Measurements from ENCODE around the gene TRAF7.

TRAF7 gene

GRCh38 chr16:2167068-2167638 lies 11.6 kb downstream of the TRAF7 start:
- no peak for DNase-seq

GRCh38 chr16:2170080-2170479 lies 14.5 kb downstream of the TRAF7 start:
- no peak for DNase-seq

- DNase-seq: no peak
Observed at GRCh38 chr16:2170587-2171435, 15.2 kb downstream of the TRAF7 start.

DNA sequence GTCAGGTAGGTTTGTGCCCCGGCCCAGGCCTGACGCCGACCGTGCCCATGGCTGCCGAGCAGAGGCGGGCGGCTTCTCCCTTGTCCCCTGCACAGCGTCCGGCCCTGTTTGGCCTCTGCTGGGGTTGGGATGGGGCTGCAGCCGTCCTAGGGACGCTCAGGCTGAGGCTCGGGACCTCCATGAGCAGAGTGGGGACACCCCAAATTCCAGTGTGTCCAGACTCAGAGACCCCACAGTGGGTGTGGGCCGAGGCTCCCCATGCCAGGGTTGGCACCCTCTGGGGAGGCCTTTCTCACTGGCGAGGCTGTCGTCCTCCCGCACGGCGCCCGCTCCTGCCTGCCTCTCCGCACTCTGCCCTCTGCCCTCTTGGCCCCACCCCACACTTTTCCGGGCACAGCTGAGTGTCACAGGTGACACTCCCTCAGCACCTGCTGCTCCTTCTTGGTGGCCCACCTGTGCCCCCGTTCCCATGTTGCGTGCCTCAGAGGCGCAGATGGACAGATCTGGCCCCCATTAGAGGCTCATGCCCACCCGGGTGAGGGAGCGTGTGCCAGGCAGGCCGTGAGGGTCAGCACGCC lies 16.1 kb downstream of the TRAF7 start:
- no peak for DNase-seq

DNA sequence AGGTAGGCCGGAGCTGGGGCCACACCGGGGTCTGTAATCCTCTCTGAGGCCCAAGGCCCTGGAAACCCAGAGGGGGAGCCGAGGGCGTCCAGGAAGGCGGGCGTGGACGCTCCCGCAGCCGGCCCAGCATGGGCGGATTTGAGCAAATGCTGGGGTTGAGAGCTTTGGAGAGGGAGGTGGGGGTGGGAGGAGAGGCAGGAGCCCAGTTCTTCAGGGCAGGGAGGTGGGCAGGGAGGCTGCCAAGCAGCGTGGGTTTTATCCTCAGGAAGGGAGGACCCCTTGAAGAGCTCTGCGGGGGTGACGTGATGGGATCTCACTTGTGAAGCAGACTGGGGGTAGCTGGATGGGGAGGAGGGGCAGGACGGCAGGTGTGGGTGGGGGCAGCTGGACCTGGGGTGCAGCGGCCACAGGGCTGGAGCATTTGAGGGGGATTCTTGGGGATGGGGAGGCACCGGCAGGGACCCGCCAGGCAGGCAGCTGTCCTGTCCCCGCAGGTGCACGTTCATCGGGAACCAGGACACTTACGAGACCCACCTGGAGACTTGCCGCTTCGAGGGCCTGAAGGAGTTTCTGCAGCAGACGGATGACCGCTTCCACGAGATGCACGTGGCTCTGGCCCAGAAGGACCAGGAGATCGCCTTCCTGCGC lies 17.2 kb downstream of the TRAF7 start:
- DNase-seq: no peak

GRCh38 chr16:2173366-2173765 lies 17.8 kb downstream of the TRAF7 start:
- no peak for DNase-seq

- no peak for DNase-seq
Observed at GRCh38 chr16:2173916-2174315, 18.3 kb downstream of the TRAF7 start.

DNA sequence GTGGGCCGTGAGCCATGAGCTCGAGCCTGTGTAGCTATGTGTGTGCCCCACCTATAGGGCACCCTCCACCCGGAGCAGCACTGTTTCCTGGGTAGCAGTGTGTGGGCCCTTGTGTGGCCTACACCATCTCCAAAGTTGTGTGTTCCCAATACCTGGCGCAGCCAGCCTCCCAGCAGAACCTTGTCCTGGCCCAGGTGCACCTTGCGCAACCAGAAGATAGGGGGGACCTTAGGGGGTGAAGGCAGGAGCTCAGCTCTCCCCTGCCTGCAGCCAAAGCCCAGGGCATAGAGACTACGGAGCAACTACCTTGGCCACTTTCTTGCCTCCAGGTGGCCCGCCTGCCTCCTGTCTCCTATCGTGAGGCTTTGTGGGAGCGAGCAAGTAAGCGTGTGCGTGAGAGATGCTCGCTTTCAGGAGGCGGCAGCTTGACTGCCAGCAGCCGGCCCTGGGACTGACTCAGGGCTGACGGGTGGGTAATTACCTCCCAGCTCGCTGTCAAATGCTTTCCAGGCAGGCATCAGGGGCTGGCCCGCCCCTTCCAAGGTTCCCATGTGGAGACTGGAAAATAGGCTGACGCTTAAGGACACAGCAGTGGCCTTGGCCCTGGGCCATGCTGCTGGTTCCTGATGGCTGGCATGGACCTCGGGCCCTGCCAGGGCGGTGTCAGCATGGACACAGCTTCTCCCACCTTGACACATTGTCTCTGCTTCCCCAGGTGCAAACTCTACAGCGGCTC lies 19.0 kb downstream of the TRAF7 start:
- DNase-seq: no peak

GRCh38 chr16:2175454-2175853 lies 19.9 kb downstream of the TRAF7 start:
- no peak for DNase-seq

GRCh38 chr16:2176047-2176446 lies 20.5 kb downstream of the TRAF7 start:
- DNase-seq: no peak

GRCh38 chr16:2177101-2177500 lies 21.5 kb downstream of the TRAF7 start:
- DNase-seq: no peak

GRCh38 chr16:2177561-2177960 lies 22.0 kb downstream of the TRAF7 start:
- DNase-seq: no peak

DNA sequence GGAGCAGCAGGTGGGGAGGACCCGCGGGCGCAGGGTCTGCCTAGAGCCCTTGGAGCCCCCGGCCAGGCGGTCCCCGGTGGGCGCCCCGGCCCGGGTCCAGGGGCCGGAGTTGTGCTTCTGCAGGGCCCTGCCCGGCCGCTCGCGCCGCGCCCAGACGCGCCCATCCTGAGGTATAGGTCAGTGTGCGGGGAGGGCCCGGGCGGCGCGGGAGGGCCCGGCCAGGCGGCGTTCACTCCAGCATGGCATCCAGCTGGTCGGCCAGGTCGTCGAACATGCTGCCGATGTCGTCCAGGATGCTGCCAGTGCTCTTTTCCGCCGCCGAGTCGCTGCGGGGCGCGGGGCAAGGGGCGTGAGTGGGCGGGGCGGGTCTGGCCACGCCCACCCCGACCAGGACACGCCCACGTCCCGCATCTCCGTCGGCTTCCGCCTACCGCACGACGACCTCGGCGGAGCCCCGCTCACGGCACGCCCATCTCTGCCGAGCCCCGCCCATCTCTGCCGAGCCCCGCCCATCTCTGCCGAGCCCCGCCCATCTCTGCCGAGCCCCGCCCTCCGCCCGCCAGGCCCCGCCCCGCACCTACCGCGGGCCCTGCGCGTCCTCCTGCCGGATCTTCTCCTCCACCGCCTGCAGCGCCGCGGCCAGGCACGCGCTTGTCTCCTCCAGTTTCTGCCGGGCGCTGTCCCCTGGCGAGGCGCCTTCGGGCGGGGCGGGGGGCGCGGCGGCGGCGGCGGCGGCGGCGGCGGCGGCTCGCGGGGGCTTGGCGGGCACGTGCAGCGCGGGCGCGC lies 22.9 kb downstream of the TRAF7 start:
- DNase-seq: no peak

DNA sequence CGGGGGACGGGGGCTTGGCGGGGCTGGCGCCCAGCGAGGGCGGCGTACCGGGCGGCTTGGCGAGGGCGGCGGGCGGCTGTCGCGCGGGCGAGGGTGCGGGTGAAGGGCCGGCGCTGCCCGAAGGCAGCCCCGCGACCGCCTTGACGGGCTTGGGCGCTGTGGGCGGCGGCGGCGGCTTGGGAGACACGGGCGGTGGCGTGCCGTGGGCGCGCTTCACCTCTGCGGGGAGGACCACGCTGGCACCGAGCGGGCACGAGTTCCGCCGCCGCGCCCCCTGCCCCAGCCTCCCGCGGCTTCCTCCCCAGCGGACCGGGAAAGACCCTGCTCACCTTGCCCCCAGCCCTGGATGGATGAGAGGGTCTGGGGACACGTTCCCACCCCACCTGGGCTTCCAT lies 23.5 kb downstream of the TRAF7 start:
- no peak for DNase-seq

GRCh38 chr16:2179576-2179975 lies 24.0 kb downstream of the TRAF7 start:
- DNase-seq: no peak

DNA sequence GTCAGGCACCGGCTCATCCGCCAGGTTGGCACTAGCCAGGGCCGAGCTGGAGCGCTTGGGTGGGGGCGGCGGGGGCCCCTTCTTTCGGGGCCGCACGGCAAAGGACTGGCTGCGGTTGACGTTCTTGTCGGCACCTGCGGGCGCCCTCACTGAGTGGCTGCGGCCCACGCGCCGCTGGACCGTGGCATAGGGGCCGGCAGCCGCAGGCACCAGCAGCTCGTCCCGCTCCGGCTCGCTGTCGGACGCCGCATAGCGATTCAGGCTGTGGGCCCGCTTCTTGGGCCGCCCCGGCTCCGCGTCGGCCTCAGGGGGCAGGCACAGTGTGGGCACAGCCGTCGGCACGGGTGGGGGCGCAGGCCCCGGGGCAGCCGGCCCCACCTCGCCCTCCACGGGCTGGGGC lies 24.9 kb downstream of the TRAF7 start:
- no peak for DNase-seq

- DNase-seq: no peak
Observed at GRCh38 chr16:2180962-2181923, 25.7 kb downstream of the TRAF7 start.

DNA sequence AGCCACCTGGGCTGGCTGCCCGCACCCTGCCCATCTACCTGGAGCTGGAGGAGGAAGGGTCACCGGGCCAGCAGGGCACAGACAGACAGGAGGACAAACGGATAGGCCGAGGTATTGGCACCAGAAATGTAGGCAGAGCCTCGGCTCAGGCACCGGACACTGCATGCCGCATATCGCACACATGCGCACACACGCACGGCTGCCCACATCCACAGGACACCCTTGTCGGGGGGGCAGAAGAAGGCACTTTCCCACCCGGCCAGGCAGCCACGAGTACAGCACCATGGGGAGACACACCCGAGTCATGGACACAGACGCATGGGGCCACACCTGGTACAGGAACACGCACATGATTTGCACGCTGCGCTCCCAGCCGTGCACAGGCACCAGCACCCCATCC lies 26.4 kb downstream of the TRAF7 start:
- DNase-seq: no peak

DNA sequence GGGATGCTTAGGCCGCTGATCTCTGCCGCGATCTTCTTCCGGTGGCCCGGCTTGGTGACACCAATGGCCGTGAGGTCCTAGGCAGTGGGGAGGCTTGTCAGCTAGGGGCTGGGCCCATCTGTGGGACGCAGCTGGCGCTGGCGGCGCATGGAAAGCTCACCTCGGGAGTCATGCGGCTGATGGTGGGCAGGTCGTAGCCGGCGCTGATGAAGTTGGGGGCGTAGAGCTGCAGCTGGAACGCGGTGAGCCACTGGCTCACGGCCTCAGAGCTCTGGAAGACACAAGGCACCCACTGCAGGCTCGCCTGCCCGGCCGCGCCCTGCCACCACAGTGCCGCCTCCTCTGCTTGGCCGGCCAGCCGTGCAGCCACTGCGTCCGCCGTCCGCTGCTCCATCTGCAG lies 28.1 kb downstream of the TRAF7 start:
- DNase-seq: no peak

- no peak for DNase-seq
Observed at GRCh38 chr16:2184346-2184745, 28.8 kb downstream of the TRAF7 start.

- no peak for DNase-seq
Observed at GRCh38 chr16:2184962-2185361, 29.4 kb downstream of the TRAF7 start.

All from NCI-H2029 treated with DMSO at 0.1 percent for 48 hours (cell line).